Heart right ventricle (tissue), 16 donors: Measurements from ENCODE around the gene ZNF396. TPM values are rescaled to one million over a fixed set of nuclear protein-coding genes. Genes with fewer than 3 reads are reported as not detected.

Experiments
- ATAC-seq, 8 donors: fragments of 200-7000 bp; cut with Tn5 transposase; one replicate each; pipeline ENCODE4 v1.9.1; 2020; ENCODE audit warnings: mild to moderate bottlenecking in 8 of 8, moderate library complexity in 8 of 8, moderate number of reproducible peaks in 1 of 8
- DNase-seq, 2 donors: peaks; one replicate each; pipeline ENCODE4 v3.0.0-alpha.2; 2020
- H3K27ac ChIP-seq, 10 donors: fragments of 200-600 bp; sonication (generic) in 2 of 10; one replicate each; pipeline versions ENCODE4 v1.5.0 to v1.8.0; 2020 to 2022; ENCODE audit warnings: mild to moderate bottlenecking in 3 of 10
- H3K27me3 ChIP-seq, 7 donors: fragments of 200-600 bp; one replicate each; pipeline ENCODE4 v1.8.0; 2021 to 2022; ENCODE audit warnings: mild to moderate bottlenecking in 2 of 7
- H3K36me3 ChIP-seq, 9 donors: fragments of 200-600 bp; sonication (generic) in 1 of 9; one replicate each; pipeline versions ENCODE4 v1.5.0 to v1.8.0; 2020 to 2022; ENCODE audit warnings: mild to moderate bottlenecking in 2 of 9
- H3K4me1 ChIP-seq, 9 donors: fragments of 200-600 bp; sonication (generic) in 1 of 9; one replicate each; pipeline versions ENCODE4 v1.5.0 to v1.8.0; 2020 to 2022; ENCODE audit warnings: mild to moderate bottlenecking in 4 of 9
- H3K4me3 ChIP-seq, 10 donors: fragments of 200-600 bp; sonication (generic) in 2 of 10; one replicate each; pipeline versions ENCODE4 v1.5.0 to v1.8.0; 2020 to 2022; ENCODE audit warnings: mild to moderate bottlenecking in 7 of 10, moderate library complexity in 2 of 10
- H3K9me3 ChIP-seq, 11 donors: fragments of 200-600 bp in 10 of 11; sonication (generic) in 2 of 11; one replicate each; pipeline versions ENCODE4 v1.5.0 to v1.8.0; 2013 to 2022; ENCODE audit warnings: mild to moderate bottlenecking in 2 of 11, control low read depth in 1 of 11, moderate library complexity in 1 of 11
- WGBS, 2 donors: extraction: QIAGEN DNeasy Blood & Tissue Kit; methylation state at CpG; one replicate each; pipeline ENCODE4 v1.1.7; 2013; ENCODE audit warnings: inconsistent platforms in 1 of 2; 5-methylcytosine and 5-hydroxymethylcytosine counted together
- intact Hi-C, 10 donors: fragments of 100-400 bp; cut with DNase I; formaldehyde crosslinking; loops; one replicate each; pipeline versions ENCODE4 v1.11.1 to v1.14.2; 2022
- polyA plus RNA-seq, 2 donors: library from polyadenylated mRNA; stranded (reverse); fragments of 200-250 nt; gene quantifications; one replicate each; pipeline ENCODE4 v1.2.3, GENCODE V29; 2013
- total RNA-seq, 10 donors: library from RNA; stranded (reverse); fragmentation: NEBNext Ultra II Directional in 3 of 10; extraction: Animal tissue kit (Norgen Biotek cat#: 25700) in 3 of 10; gene quantifications; one replicate each; pipeline versions ENCODE4 v1.2.1 to v1.2.4, GENCODE V29; 2021 to 2023
- TF ChIP-seq, protein P1 (sequence below), 9 donors: fragments of 200-600 bp; sonication (generic) in 2 of 9; IDR thresholded peaks; one replicate each; pipeline versions ENCODE4 v1.5.0 to v1.8.0; 2021 to 2022; ENCODE audit warnings: antibody characterized with exemption in 9 of 9, mild to moderate bottlenecking in 5 of 9, moderate library complexity in 1 of 9
- donor health status: Arrhythmogenic right ventricular cardiomyopathy.
- donor health status: ischemic (EF 13 %, LVEDD 7.1; RV severe dilation, severe dysfunction).
- donor health status: healthy with polysubstance abuse.
- donor health status: DM: no; HTN: yes; CAD: no.
- donor health status: DM: no; HTN: no; CAD: no.
- donor health status: ischemic (EF 25% LVEDD 6.9; RV normal size, moderate dysfunction).
- donor health status: ischemic (EF 25% LVEDD 5.7; RV mildly dilated, moderate dysfunction).
- donor health status: healthy.
- donor health status: DM: yes; HTN: yes; CAD: no.
- donor health status: Ischemic cardiomyopathy.
- donor health status: ischemic (EF 35%, LVEDD 5.7; RV mildly dilated, moderate dysfunction).
- donor health status: nonischemic (EF 11% LVEDD 7.7; RV severe dilation, severe dysfunction).
- donor health status: DM: yes; HTN: yes; CAD: no.
- donor health status: PGD.
- donor health status: ischemic (EF 29% LVEDD 5.4; RV normal size, mild dysfunction).
- donor health status: nonischemic (EF 23%, LVEDD 6.1; RV moderate dilation, normal function).

ZNF396 gene
- total and polyA plus RNA-seq, 12 donors: 0.42 to 1.4 (median 0.64) TPM

DNA sequence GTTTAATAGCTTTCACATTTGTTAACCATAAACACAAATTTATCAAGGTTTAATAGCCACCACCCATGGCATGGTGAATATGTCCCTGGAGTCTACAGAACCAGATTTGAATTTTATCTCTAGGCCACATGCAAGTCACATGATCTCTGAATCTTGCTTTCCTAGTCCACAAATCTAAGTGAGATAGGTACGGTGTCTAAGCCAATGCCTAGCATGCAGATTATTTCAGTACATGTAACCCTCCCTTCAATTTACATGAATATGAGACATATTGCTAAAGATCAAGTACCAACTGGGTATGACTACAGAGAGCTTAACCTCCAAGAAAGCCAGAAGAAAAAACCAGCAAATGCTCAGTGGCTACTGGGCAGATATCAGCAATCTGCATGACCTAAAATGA, 42.9 kb downstream of the ZNF396 start:
- 56 to 73% methylated on average over 1 of the region's 1 CpG for WGBS, 2 donors
- intact Hi-C loops: loop anchor here in 1 of 10 donors (10.0 kb wide), 1 partner anchor 49 kb away; no protein-coding TSS in a partner anchor
- no peak for ATAC-seq
- no peak for DNase-seq
- TF ChIP-seq, protein P1, sequence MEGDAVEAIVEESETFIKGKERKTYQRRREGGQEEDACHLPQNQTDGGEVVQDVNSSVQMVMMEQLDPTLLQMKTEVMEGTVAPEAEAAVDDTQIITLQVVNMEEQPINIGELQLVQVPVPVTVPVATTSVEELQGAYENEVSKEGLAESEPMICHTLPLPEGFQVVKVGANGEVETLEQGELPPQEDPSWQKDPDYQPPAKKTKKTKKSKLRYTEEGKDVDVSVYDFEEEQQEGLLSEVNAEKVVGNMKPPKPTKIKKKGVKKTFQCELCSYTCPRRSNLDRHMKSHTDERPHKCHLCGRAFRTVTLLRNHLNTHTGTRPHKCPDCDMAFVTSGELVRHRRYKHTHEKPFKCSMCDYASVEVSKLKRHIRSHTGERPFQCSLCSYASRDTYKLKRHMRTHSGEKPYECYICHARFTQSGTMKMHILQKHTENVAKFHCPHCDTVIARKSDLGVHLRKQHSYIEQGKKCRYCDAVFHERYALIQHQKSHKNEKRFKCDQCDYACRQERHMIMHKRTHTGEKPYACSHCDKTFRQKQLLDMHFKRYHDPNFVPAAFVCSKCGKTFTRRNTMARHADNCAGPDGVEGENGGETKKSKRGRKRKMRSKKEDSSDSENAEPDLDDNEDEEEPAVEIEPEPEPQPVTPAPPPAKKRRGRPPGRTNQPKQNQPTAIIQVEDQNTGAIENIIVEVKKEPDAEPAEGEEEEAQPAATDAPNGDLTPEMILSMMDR (IDR thresholded peaks at IDR 0.05): no peak
- no peaks in the 10 kb centered on the region for H3K9me3 ChIP-seq
- H3K36me3 ChIP-seq: peaks cover 0 to 81% (median 46%) of the 10 kb centered on the region in 9 donors
- H3K4me3 ChIP-seq: no peak overlapping the region
- peaks cover 0 to 36% (median 0%) of the 10 kb centered on the region in 9 donors for H3K4me1 ChIP-seq
- H3K27me3 ChIP-seq: no peaks in the 10 kb centered on the region
- no peak overlapping the region for H3K27ac ChIP-seq

DNA sequence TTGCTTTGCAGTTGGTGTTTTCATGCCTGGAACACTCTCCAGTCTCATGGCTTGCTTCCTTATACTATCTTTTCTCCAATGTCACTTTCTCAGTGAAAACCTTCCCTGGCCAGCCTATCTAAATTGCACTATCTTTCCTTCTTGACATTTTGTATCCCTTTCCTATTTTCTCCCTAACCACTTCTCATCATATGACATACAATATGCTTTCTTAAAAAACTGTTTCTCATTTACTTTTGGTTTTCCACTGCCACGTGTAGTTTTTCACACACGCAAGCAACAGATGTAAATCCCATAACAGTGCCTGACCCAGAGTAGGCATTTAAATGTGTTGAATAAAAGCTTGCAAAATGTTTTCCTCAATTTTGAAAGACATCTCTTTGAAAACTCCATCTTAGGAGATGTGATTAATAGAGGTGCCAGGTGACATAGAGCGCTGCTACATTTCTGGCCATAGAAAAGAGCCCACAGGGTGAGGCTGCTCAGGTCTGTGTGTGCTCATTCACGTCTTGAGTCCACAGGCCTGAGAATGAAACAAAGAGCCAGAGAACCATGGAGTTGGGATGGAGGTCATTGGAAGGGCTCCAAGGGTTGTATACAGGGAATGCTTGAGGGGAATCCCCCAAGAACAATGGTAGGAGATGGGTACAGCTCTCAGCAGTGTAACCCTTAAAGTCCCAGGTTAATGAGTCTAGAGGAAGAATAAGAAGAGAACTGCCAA, 45.6 kb downstream of the ZNF396 start:
- peaks cover 0 to 26% (median 0%) of the 10 kb centered on the region in 9 donors for H3K4me1 ChIP-seq
- H3K4me3 ChIP-seq: no peak overlapping the region
- H3K27me3 ChIP-seq: no peaks in the 10 kb centered on the region
- no peak overlapping the region for H3K27ac ChIP-seq
- ATAC-seq: peak in 3 of 8 donors; percentile 24 to 29 (median 26)
- 66 to 67% methylated on average over 4 of the region's 4 CpGs for WGBS, 2 donors
- peaks cover 0 to 54% (median 23%) of the 10 kb centered on the region in 9 donors for H3K36me3 ChIP-seq
- TF ChIP-seq, protein P1 (IDR thresholded peaks at IDR 0.05): no peak
- peaks cover 0 to 9% (median 0%) of the 10 kb centered on the region in 11 donors for H3K9me3 ChIP-seq
- intact Hi-C loops: loop anchor here in 1 of 10 donors (10.0 kb wide), 1 partner anchor 47 kb away; no protein-coding TSS in a partner anchor
- DNase-seq: no peak

DNA sequence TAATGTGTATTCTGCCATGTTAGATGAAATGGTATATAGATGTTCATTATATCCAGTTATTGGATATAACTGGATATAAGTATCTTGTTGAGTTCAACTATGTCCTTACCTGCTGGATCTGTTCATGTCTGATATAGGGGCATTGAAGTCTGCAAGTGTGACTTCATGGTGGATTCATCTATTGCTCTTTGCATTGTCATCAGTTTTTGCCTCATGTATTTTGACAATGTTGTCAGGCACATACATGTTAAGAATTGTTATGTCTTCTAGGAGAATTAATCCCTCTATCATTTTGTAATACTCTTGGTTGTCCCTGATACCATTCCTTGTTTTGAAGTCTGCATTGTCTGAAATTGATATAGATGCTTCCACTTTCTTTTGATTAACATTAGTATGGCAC, 48.3 kb downstream of the ZNF396 start:
- Histone ChIP-seq H3K36me3 (peaks cover 0 to 28% (median 10%) of the 10 kb centered on the region in 9 donors), H3K9me3 (peaks cover 0 to 9% (median 0%) of the 10 kb centered on the region in 11 donors), H3K4me1 (peaks cover 0 to 11% (median 0%) of the 10 kb centered on the region in 9 donors), H3K27me3 (no peaks in the 10 kb centered on the region), H3K27ac (no peak overlapping the region), H3K4me3 (no peak overlapping the region)
- no peak for ATAC-seq
- TF ChIP-seq, protein P1 (IDR thresholded peaks at IDR 0.05): no peak
- intact Hi-C loops: no loop called here
- no peak for DNase-seq

- ATAC-seq (no peak), DNase-seq (no peak)
- no peak overlapping the region for H3K4me3 ChIP-seq
- H3K4me1 ChIP-seq: peaks cover 0 to 7% (median 0%) of the 10 kb centered on the region in 9 donors
- TF ChIP-seq, protein P1 (IDR thresholded peaks at IDR 0.05): no peak
- WGBS, 2 donors: 57 to 74% methylated on average over 3 of the region's 3 CpGs
- H3K27ac ChIP-seq: no peak overlapping the region
- no peaks in the 10 kb centered on the region for H3K27me3 ChIP-seq
- H3K9me3 ChIP-seq: peaks cover 0 to 9% (median 0%) of the 10 kb centered on the region in 11 donors
- intact Hi-C loops: no loop called here
- peaks cover 0 to 7% (median 0%) of the 10 kb centered on the region in 9 donors for H3K36me3 ChIP-seq
These were observed 50.3 kb downstream of the ZNF396 start for GRCh38 chr18:35326695-35327387.
